Activated naive CD8-positive, alpha-beta T cell treated with anti-CD3 and anti-CD28 coated beads for 36 hours (primary cell): ENCODE data around the gene TPM4. TPM values are rescaled to one million over a fixed set of nuclear protein-coding genes. Genes with fewer than 3 reads are reported as not detected.
A peak's percentile ranks its signal among the peaks of the same experiment; 100 is the strongest.
"Not testable (repeated sequence)": the region's sequence is repeated elsewhere in the genome, so short reads cannot be mapped to it uniquely, and the experiment has no call there.

Source experiments
- DNase-seq: peaks from one replicate; pipeline ENCODE4 v3.0.0; 2021
- H3K27ac Mint-ChIP-seq: one replicate; pipeline ENCODE4 v1.8.0; 2022; ENCODE audit warnings: mild to moderate bottlenecking, moderate library complexity, mixed read lengths
- H3K27me3 Mint-ChIP-seq: one replicate; pipeline ENCODE4 v1.8.0; 2022; ENCODE audit warnings: mild to moderate bottlenecking, mixed read lengths
- H3K36me3 Mint-ChIP-seq: one replicate; pipeline ENCODE4 v1.8.0; 2021; ENCODE audit warnings: mild to moderate bottlenecking, mixed read lengths
- H3K4me1 Mint-ChIP-seq: one replicate; pipeline ENCODE4 v1.8.0; 2021; ENCODE audit warnings: mixed read lengths
- H3K4me3 Mint-ChIP-seq: one replicate; pipeline ENCODE4 v1.8.0; 2022; ENCODE audit warnings: mild to moderate bottlenecking, moderate library complexity, mixed read lengths
- H3K9me3 Mint-ChIP-seq: one replicate; pipeline ENCODE4 v1.8.0; 2022; ENCODE audit warnings: mixed read lengths
- total RNA-seq, 2 experiments: library from RNA; stranded (reverse); gene quantifications; one replicate each; pipeline ENCODE4 v1.2.3, GENCODE V29; 2021

TPM4 gene
- 100 to 1,000 TPM; 203 to 204 TPM for total RNA-seq

GRCh38 chr19:16076154-16076957 lies at the start of gene TPM4:
Gene TPM4 (plus strand): TSS chr19:16076495. CDS start chr19:16076566, 71 bp downstream.
- H3K36me3 Mint-ChIP-seq = peaks cover 34% of the 10 kb centered on the region
- peak within 1 kb of the TSS; percentile 100 for H3K27ac Mint-ChIP-seq
- peaks cover 52% of the 10 kb centered on the region for H3K4me1 Mint-ChIP-seq
- H3K27me3 Mint-ChIP-seq = no peaks in the 10 kb centered on the region
- H3K9me3 Mint-ChIP-seq = no peaks in the 10 kb centered on the region
- DNase-seq = peak; percentile 90
- peak within 1 kb of the TSS; percentile 81 for H3K4me3 Mint-ChIP-seq

- Mint-ChIP-seq H3K27ac (no peak overlapping the region), H3K4me3 (no peak overlapping the region), H3K27me3 (no peaks in the 10 kb centered on the region), H3K36me3 (no peaks in the 10 kb centered on the region), H3K9me3 (no peaks in the 10 kb centered on the region), H3K4me1 (peaks cover 7% of the 10 kb centered on the region)
- no peak for DNase-seq
These were observed 49.5 kb upstream of the TPM4 start for GRCh38 chr19:16026756-16027155.

GRCh38 chr19:16027528-16027927 lies 48.8 kb upstream of the TPM4 start:
- Mint-ChIP-seq H3K4me1 (peaks cover 7% of the 10 kb centered on the region), H3K4me3 (no peak overlapping the region), H3K36me3 (no peaks in the 10 kb centered on the region), H3K27ac (no peak overlapping the region), H3K9me3 (no peaks in the 10 kb centered on the region), H3K27me3 (no peaks in the 10 kb centered on the region)
- no peak for DNase-seq

GRCh38 chr19:16030155-16030554 lies 46.1 kb upstream of the TPM4 start:
- not testable (repeated sequence) for H3K27ac Mint-ChIP-seq, DNase-seq, H3K27me3 Mint-ChIP-seq, H3K9me3 Mint-ChIP-seq, H3K4me3 Mint-ChIP-seq, H3K36me3 Mint-ChIP-seq, H3K4me1 Mint-ChIP-seq

GRCh38 chr19:16030964-16031871 lies 45.1 kb upstream of the TPM4 start:
- Mint-ChIP-seq H3K4me1 (peaks cover 7% of the 10 kb centered on the region), H3K27me3 (no peaks in the 10 kb centered on the region), H3K27ac (no peak overlapping the region), H3K9me3 (no peaks in the 10 kb centered on the region), H3K4me3 (no peak overlapping the region), H3K36me3 (no peaks in the 10 kb centered on the region)
- DNase-seq = no peak

GRCh38 chr19:16031872-16032200 lies 44.5 kb upstream of the TPM4 start:
- Mint-ChIP-seq H3K4me1 (peaks cover 7% of the 10 kb centered on the region), H3K4me3 (no peak overlapping the region), H3K27me3 (no peaks in the 10 kb centered on the region), H3K36me3 (no peaks in the 10 kb centered on the region), H3K9me3 (no peaks in the 10 kb centered on the region), H3K27ac (no peak overlapping the region)
- no peak for DNase-seq

- no peak for DNase-seq
- H3K4me3 Mint-ChIP-seq = no peak overlapping the region
- no peak overlapping the region for H3K27ac Mint-ChIP-seq
- H3K36me3 Mint-ChIP-seq = no peaks in the 10 kb centered on the region
- no peaks in the 10 kb centered on the region for H3K27me3 Mint-ChIP-seq
- H3K9me3 Mint-ChIP-seq = no peaks in the 10 kb centered on the region
- peaks cover under 1% of the 10 kb centered on the region for H3K4me1 Mint-ChIP-seq
These were observed 43.7 kb upstream of the TPM4 start for GRCh38 chr19:16032509-16033135.

GRCh38 chr19:16033136-16033530 lies 43.2 kb upstream of the TPM4 start:
- DNase-seq = no peak
- Mint-ChIP-seq H3K27ac (no peak overlapping the region), H3K4me1 (no peaks in the 10 kb centered on the region), H3K9me3 (no peaks in the 10 kb centered on the region), H3K4me3 (no peak overlapping the region), H3K27me3 (no peaks in the 10 kb centered on the region), H3K36me3 (no peaks in the 10 kb centered on the region)

- H3K27me3 Mint-ChIP-seq = no peaks in the 10 kb centered on the region
- no peak overlapping the region for H3K4me3 Mint-ChIP-seq
- no peaks in the 10 kb centered on the region for H3K36me3 Mint-ChIP-seq
- no peak overlapping the region for H3K27ac Mint-ChIP-seq
- H3K4me1 Mint-ChIP-seq = no peaks in the 10 kb centered on the region
- DNase-seq = no peak
- no peaks in the 10 kb centered on the region for H3K9me3 Mint-ChIP-seq
These were observed 42.6 kb upstream of the TPM4 start for GRCh38 chr19:16033721-16034120.

GRCh38 chr19:16034180-16034579 lies 42.1 kb upstream of the TPM4 start:
- no peak for DNase-seq
- Mint-ChIP-seq H3K4me3 (no peak overlapping the region), H3K9me3 (no peaks in the 10 kb centered on the region), H3K4me1 (no peaks in the 10 kb centered on the region), H3K27me3 (no peaks in the 10 kb centered on the region), H3K36me3 (no peaks in the 10 kb centered on the region), H3K27ac (no peak overlapping the region)

- no peak overlapping the region for H3K27ac Mint-ChIP-seq
- no peaks in the 10 kb centered on the region for H3K36me3 Mint-ChIP-seq
- DNase-seq = no peak
- H3K4me3 Mint-ChIP-seq = no peak overlapping the region
- no peaks in the 10 kb centered on the region for H3K9me3 Mint-ChIP-seq
- no peaks in the 10 kb centered on the region for H3K27me3 Mint-ChIP-seq
- no peaks in the 10 kb centered on the region for H3K4me1 Mint-ChIP-seq
These were observed 41.2 kb upstream of the TPM4 start for GRCh38 chr19:16034958-16035560.

- H3K4me3 Mint-ChIP-seq = no peak overlapping the region
- H3K27ac Mint-ChIP-seq = no peak overlapping the region
- H3K27me3 Mint-ChIP-seq = no peaks in the 10 kb centered on the region
- no peaks in the 10 kb centered on the region for H3K4me1 Mint-ChIP-seq
- H3K9me3 Mint-ChIP-seq = no peaks in the 10 kb centered on the region
- no peaks in the 10 kb centered on the region for H3K36me3 Mint-ChIP-seq
- DNase-seq = no peak
These were observed 40.5 kb upstream of the TPM4 start for GRCh38 chr19:16035601-16036297.

- Mint-ChIP-seq H3K27ac (no peak overlapping the region), H3K4me1 (no peaks in the 10 kb centered on the region), H3K9me3 (no peaks in the 10 kb centered on the region), H3K4me3 (no peak overlapping the region), H3K36me3 (no peaks in the 10 kb centered on the region), H3K27me3 (no peaks in the 10 kb centered on the region)
- no peak for DNase-seq
These were observed 39.8 kb upstream of the TPM4 start for GRCh38 chr19:16036397-16036925.

- peaks cover 2% of the 10 kb centered on the region for H3K4me1 Mint-ChIP-seq
- no peaks in the 10 kb centered on the region for H3K9me3 Mint-ChIP-seq
These were observed 39.4 kb upstream of the TPM4 start for GRCh38 chr19:16036941-16037340.

More at GRCh38 chr19:16036941-16037340, 39.4 kb upstream of the TPM4 start:
- Mint-ChIP-seq H3K36me3 (no peaks in the 10 kb centered on the region), H3K4me3 (no peak overlapping the region), H3K27ac (no peak overlapping the region), H3K27me3 (no peaks in the 10 kb centered on the region)
- no peak for DNase-seq
